Right renal cortex interstitium (tissue), 3 donors: ENCODE measurements around the gene PPP2R5A. TPM values are rescaled to one million over a fixed set of nuclear protein-coding genes. Genes with fewer than 3 reads are reported as not detected.
"Not testable (repeated sequence)": the region's sequence is repeated elsewhere in the genome, so short reads cannot be mapped to it uniquely, and the experiment has no call there.

Experiments used
- DNase-seq, 3 donors: peaks; one replicate each; pipeline ENCODE4 v3.0.0-alpha.2; 2013; ENCODE audit warnings: low read depth in 3 of 3, low spot score in 2 of 3
- polyA plus RNA-seq, 3 donors: library from polyadenylated mRNA; unstranded; fragments of 120-200 nt; gene quantifications; one replicate each; pipeline ENCODE4 v1.2.1, GENCODE V29; 2013; ENCODE audit not compliant: insufficient read length in 3 of 3

PPP2R5A gene
- polyA plus RNA-seq, 3 donors = 40.7 to 41.3 (median 41.1) TPM

GRCh38 chr1:212294983-212295382 lies 9.8 kb downstream of the PPP2R5A start:
- DNase-seq = no peak

GRCh38 chr1:212295579-212295978 lies 10.4 kb downstream of the PPP2R5A start:
- DNase-seq = no peak

- DNase-seq = no peak
These were observed 12.1 kb downstream of the PPP2R5A start for GRCh38 chr1:212297338-212297737.

- no peak for DNase-seq
These were observed 16.4 kb downstream of the PPP2R5A start for GRCh38 chr1:212301580-212301979.

- DNase-seq = no peak
These were observed 17.7 kb downstream of the PPP2R5A start for GRCh38 chr1:212302745-212303383.

GRCh38 chr1:212305342-212305741 lies 20.1 kb downstream of the PPP2R5A start:
- DNase-seq = no peak

- not testable (repeated sequence) for DNase-seq
These were observed 20.8 kb downstream of the PPP2R5A start for GRCh38 chr1:212305984-212306452.

GRCh38 chr1:212309967-212310366 lies 24.8 kb downstream of the PPP2R5A start:
- DNase-seq = no peak

GRCh38 chr1:212310383-212310782 lies 25.2 kb downstream of the PPP2R5A start:
- no peak for DNase-seq

GRCh38 chr1:212311836-212312497 lies 26.8 kb downstream of the PPP2R5A start:
- no peak for DNase-seq

- DNase-seq = no peak
These were observed 28.4 kb downstream of the PPP2R5A start for GRCh38 chr1:212313616-212314015.

- DNase-seq = no peak
These were observed 30.0 kb downstream of the PPP2R5A start for GRCh38 chr1:212315184-212315583.

- DNase-seq = no peak
These were observed 30.7 kb downstream of the PPP2R5A start for GRCh38 chr1:212315907-212316306.

- DNase-seq = no peak
These were observed 32.7 kb downstream of the PPP2R5A start for GRCh38 chr1:212317916-212318315.

GRCh38 chr1:212321031-212321430 lies 35.8 kb downstream of the PPP2R5A start:
- DNase-seq = not testable (repeated sequence)

GRCh38 chr1:212323066-212323465 lies 37.9 kb downstream of the PPP2R5A start:
- no peak for DNase-seq

- no peak for DNase-seq
These were observed 41.3 kb downstream of the PPP2R5A start for GRCh38 chr1:212326541-212326940.

- DNase-seq = no peak
These were observed 43.0 kb downstream of the PPP2R5A start for GRCh38 chr1:212328248-212328647.

GRCh38 chr1:212329105-212329504 lies 43.9 kb downstream of the PPP2R5A start:
- no peak for DNase-seq

GRCh38 chr1:212341090-212341489 lies 55.9 kb downstream of the PPP2R5A start:
- no peak for DNase-seq

GRCh38 chr1:212344905-212345304 lies 59.7 kb downstream of the PPP2R5A start:
- no peak for DNase-seq

- DNase-seq = no peak
These were observed 61.4 kb downstream of the PPP2R5A start for GRCh38 chr1:212346601-212347000.
